CD14-positive monocyte (primary cell): ENCODE data around the gene SMIM38. TPM values are rescaled to one million over a fixed set of nuclear protein-coding genes. Genes with fewer than 3 reads are reported as not detected.

Source experiments
- DNase-seq, 3 donors: peaks; one replicate each; pipeline ENCODE4 v3.0.0-alpha.2; 2011 to 2022
- H2AFZ ChIP-seq: 2 replicates; pipeline ENCODE4 v1.6.0; 2012; ENCODE audit warnings: mild to moderate bottlenecking, low read depth, low read length, inconsistent platforms; ENCODE audit not compliant: insufficient read depth, poor library complexity, severe bottlenecking
- H3K27ac ChIP-seq, 2 donors: 1 replicate in 1 of 2; 2 replicates in 1 of 2; pipeline ENCODE4 v1.5.1; 2012 to 2013; ENCODE audit warnings: low read length in 2 of 2, control low read depth in 1 of 2, inconsistent platforms in 1 of 2, low read depth in 1 of 2, mild to moderate bottlenecking in 1 of 2
- H3K27me3 ChIP-seq, 2 donors: one replicate each; pipeline versions ENCODE4 v1.6.0 to v1.6.1; 2011 to 2013; ENCODE audit warnings: low read length in 2 of 2; ENCODE audit not compliant: control insufficient read depth in 2 of 2, insufficient read depth in 2 of 2
- H3K36me3 ChIP-seq, 2 donors: replicated peaks in 1 of 2; 1 replicate in 1 of 2; 2 replicates in 1 of 2; pipeline versions ENCODE4 v1.5.1 to v1.6.1; 2012 to 2013; ENCODE audit warnings: low read length in 2 of 2, control low read depth in 1 of 2, inconsistent platforms in 1 of 2, mild to moderate bottlenecking in 1 of 2; ENCODE audit not compliant: insufficient read depth in 2 of 2, control insufficient read depth in 1 of 2
- H3K4me1 ChIP-seq, 2 donors: 1 replicate in 1 of 2; 2 replicates in 1 of 2; pipeline versions ENCODE4 v1.5.1 to v1.6.1; 2012 to 2013; ENCODE audit warnings: low read length in 2 of 2, control low read depth in 1 of 2, inconsistent platforms in 1 of 2, mild to moderate bottlenecking in 1 of 2, moderate library complexity in 1 of 2; ENCODE audit not compliant: insufficient read depth in 2 of 2, control insufficient read depth in 1 of 2
- H3K4me2 ChIP-seq: replicated peaks from 2 replicates; pipeline ENCODE3; 2012; ENCODE audit warnings: low read length, moderate library complexity, mild to moderate bottlenecking; ENCODE audit not compliant: poor library complexity, severe bottlenecking; ENCODE audit errors: extremely low read depth
- H3K4me3 ChIP-seq, 3 experiments: fragments of 200-600 bp in 1 of 3; sonication (generic) in 1 of 3; replicated peaks in 1 of 3; 1 replicate in 2 of 3; 2 replicates in 1 of 3; pipeline ENCODE4 v1.5.1; 2011 to 2013; ENCODE audit warnings: low read length in 3 of 3, mild to moderate bottlenecking in 3 of 3, control low read depth in 2 of 3, low read depth in 2 of 3, inconsistent platforms in 1 of 3, moderate library complexity in 1 of 3
- H3K79me2 ChIP-seq: 2 replicates; pipeline ENCODE4 v1.6.0; 2012; ENCODE audit warnings: mild to moderate bottlenecking, control low read depth, inconsistent platforms, low read length, moderate library complexity; ENCODE audit not compliant: insufficient read depth
- H3K9ac ChIP-seq: 2 replicates; pipeline ENCODE4 v1.6.0; 2017; ENCODE audit warnings: low read length, mild to moderate bottlenecking; ENCODE audit not compliant: insufficient read depth, poor library complexity, severe bottlenecking
- H3K9me3 ChIP-seq, 2 donors: replicated peaks in 1 of 2; 1 replicate in 1 of 2; 2 replicates in 1 of 2; pipeline versions ENCODE4 v1.5.1 to v1.6.1; 2012 to 2013; ENCODE audit warnings: low read length in 2 of 2, control low read depth in 1 of 2; ENCODE audit not compliant: control insufficient read depth in 1 of 2, insufficient read depth in 1 of 2
- H4K20me1 ChIP-seq: 2 replicates; pipeline ENCODE4 v1.6.0; 2012; ENCODE audit warnings: mild to moderate bottlenecking, low read length, control low read depth, moderate library complexity; ENCODE audit not compliant: insufficient read depth
- H3K27ac Mint-ChIP-seq, 7 donors: one replicate each; pipeline ENCODE4 v1.8.0; 2020; ENCODE audit warnings: mild to moderate bottlenecking in 7 of 7, mixed read lengths in 7 of 7, moderate library complexity in 6 of 7, inconsistent platforms in 2 of 7
- H3K27me3 Mint-ChIP-seq, 3 donors: one replicate each; pipeline ENCODE4 v1.8.0; 2021 to 2022; ENCODE audit warnings: low read depth in 3 of 3, mild to moderate bottlenecking in 3 of 3, mixed read lengths in 3 of 3, moderate library complexity in 3 of 3, inconsistent platforms in 1 of 3
- H3K36me3 Mint-ChIP-seq, 2 donors: one replicate each; pipeline ENCODE4 v1.8.0; 2020; ENCODE audit warnings: mixed read lengths in 2 of 2, inconsistent platforms in 1 of 2, mild to moderate bottlenecking in 1 of 2
- H3K4me1 Mint-ChIP-seq: one replicate; pipeline ENCODE4 v1.8.0; 2020; ENCODE audit warnings: mild to moderate bottlenecking, mixed read lengths
- H3K4me3 Mint-ChIP-seq, 2 donors: one replicate each; pipeline ENCODE4 v1.8.0; 2020; ENCODE audit warnings: mild to moderate bottlenecking in 2 of 2, mixed read lengths in 2 of 2, moderate library complexity in 1 of 2
- H3K9me3 Mint-ChIP-seq, 7 donors: one replicate each; pipeline ENCODE4 v1.8.0; 2020 to 2022; ENCODE audit warnings: mixed read lengths in 7 of 7, mild to moderate bottlenecking in 6 of 7, moderate library complexity in 6 of 7, inconsistent platforms in 2 of 7
- WGBS: methylation state at CpG from one replicate; pipeline ENCODE4 v1.1.5; 2013; ENCODE audit warnings: missing lambda C conversion rate; ENCODE audit not compliant: insufficient coverage; 5-methylcytosine and 5-hydroxymethylcytosine counted together
- intact Hi-C, 2 donors: fragments of 100-400 bp; cut with micrococcal nuclease; formaldehyde crosslinking; loops; one replicate each; pipeline versions ENCODE4 v1.15.0 to v1.15.1; 2023
- polyA plus RNA-seq, 3 donors: library from polyadenylated mRNA; depleted of rRNA in 1 of 3; unstranded in 2 of 3; stranded (reverse) in 1 of 3; fragments of 300-500 nt in 2 of 3; fragments of >200 nt in 1 of 3; fragmentation: Illumina TruSeq in 2 of 3; gene quantifications; 1 replicate in 2 of 3; 2 replicates in 1 of 3; pipeline ENCODE4 v1.2.3, GENCODE V29; 2012 to 2021
- TF ChIP-seq, protein P1 (sequence below): fragments of 200-600 bp; IDR thresholded peaks from one replicate; pipeline ENCODE4 v1.8.0; 2022; ENCODE audit warnings: antibody characterized with exemption, mild to moderate bottlenecking

SMIM38 gene
- polyA plus RNA-seq, 3 donors, result 0.05 TPM; not detected in 2

DNA sequence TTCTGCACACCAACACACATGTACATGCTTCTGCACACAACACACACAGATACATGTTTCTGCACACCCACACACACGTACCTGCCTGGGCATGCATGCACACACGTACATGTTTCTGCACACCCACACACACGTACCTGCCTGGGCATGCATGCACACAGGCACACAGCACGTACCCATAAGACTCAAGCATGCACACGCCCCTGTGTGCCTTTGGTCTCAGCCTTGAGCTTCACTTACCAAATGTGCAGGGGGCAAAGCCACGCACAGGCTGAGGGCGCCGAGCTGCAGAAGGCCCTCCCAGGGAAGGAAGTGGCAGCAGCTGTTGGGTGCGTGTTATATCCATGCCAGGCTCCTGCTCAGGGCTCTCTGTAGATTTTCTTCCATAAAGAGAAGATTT is 34.7 kb upstream of the SMIM38 start:
- DNase-seq, result no peak
- peaks cover 0 to 10% (median 5%) of the 10 kb centered on the region in 3 donors for H3K27me3 Mint-ChIP-seq
- TF ChIP-seq, protein P1, sequence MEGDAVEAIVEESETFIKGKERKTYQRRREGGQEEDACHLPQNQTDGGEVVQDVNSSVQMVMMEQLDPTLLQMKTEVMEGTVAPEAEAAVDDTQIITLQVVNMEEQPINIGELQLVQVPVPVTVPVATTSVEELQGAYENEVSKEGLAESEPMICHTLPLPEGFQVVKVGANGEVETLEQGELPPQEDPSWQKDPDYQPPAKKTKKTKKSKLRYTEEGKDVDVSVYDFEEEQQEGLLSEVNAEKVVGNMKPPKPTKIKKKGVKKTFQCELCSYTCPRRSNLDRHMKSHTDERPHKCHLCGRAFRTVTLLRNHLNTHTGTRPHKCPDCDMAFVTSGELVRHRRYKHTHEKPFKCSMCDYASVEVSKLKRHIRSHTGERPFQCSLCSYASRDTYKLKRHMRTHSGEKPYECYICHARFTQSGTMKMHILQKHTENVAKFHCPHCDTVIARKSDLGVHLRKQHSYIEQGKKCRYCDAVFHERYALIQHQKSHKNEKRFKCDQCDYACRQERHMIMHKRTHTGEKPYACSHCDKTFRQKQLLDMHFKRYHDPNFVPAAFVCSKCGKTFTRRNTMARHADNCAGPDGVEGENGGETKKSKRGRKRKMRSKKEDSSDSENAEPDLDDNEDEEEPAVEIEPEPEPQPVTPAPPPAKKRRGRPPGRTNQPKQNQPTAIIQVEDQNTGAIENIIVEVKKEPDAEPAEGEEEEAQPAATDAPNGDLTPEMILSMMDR, result no peak
- peaks cover 5% of the 10 kb centered on the region for H3K4me1 Mint-ChIP-seq
- H3K9me3 Mint-ChIP-seq, result peaks cover 0 to 8% (median 3%) of the 10 kb centered on the region in 7 donors
- H3K4me1 ChIP-seq, result no peaks in the 10 kb centered on the region
- 54% methylated on average over 8 of the region's 9 CpGs for WGBS
- no peaks in the 10 kb centered on the region for H3K27me3 ChIP-seq
- no peak overlapping the region for H3K4me2 ChIP-seq
- no peak overlapping the region for H3K27ac ChIP-seq
- H3K9ac ChIP-seq, result no peak overlapping the region
- no peak overlapping the region for H2AFZ ChIP-seq
- no peak overlapping the region for H3K4me3 Mint-ChIP-seq
- intact Hi-C loops, result no loop called here
- no peak overlapping the region for H3K4me3 ChIP-seq
- no peaks in the 10 kb centered on the region for H3K79me2 ChIP-seq
- H3K9me3 ChIP-seq, result no peaks in the 10 kb centered on the region
- H3K36me3 Mint-ChIP-seq, result no peaks in the 10 kb centered on the region
- no peaks in the 10 kb centered on the region for H3K36me3 ChIP-seq
- no peaks in the 10 kb centered on the region for H4K20me1 ChIP-seq
- no peak overlapping the region for H3K27ac Mint-ChIP-seq

DNA sequence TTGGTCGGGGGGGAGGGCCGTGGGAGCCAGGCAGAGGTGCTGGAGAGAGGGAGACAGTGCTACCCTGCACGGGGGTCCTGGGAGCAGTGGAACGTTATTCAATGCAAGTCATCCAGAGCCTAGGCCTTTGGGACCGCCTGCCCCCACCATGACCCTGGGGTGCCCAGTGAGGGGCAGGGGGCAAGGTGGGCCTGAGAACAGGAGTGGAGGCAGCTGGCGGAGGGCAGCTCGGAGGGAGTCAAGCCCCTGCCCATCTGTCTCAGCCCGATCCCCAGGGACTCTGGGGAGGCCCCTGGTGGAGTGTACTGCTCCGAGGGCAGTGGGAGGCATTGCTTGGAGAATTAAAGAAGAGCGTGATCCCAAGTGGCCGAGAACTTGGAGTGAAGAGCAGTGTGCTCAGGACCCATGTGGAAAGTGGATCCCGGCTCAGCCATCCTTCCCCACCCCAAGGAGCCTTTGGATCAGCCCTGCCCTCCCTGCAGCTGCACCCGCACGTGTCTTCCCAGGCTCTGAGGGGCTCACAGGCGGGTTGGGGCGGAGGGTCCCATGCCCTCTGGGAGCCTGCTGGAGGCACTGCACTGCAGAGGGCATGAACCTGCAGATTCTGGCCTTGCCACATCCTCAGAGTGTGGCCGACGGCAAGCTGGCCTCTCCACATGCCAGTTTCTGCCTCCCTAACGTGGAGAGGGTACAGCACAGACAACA is 34.0 kb upstream of the SMIM38 start:
- Mint-ChIP-seq H3K27me3 (peaks cover 0 to 10% (median 5%) of the 10 kb centered on the region in 3 donors), H3K36me3 (no peaks in the 10 kb centered on the region), H3K9me3 (peaks cover 0 to 8% (median 3%) of the 10 kb centered on the region in 7 donors), H3K27ac (no peak overlapping the region), H3K4me3 (no peak overlapping the region), H3K4me1 (peaks cover 5% of the 10 kb centered on the region)
- intact Hi-C loops, result no loop called here
- Histone ChIP-seq H3K27ac (no peak overlapping the region), H4K20me1 (no peaks in the 10 kb centered on the region), H3K4me1 (no peaks in the 10 kb centered on the region), H3K4me2 (no peak overlapping the region), H3K79me2 (no peaks in the 10 kb centered on the region), H2AFZ (no peak overlapping the region), H3K4me3 (no peak overlapping the region), H3K9me3 (no peaks in the 10 kb centered on the region), H3K27me3 (no peaks in the 10 kb centered on the region), H3K9ac (no peak overlapping the region), H3K36me3 (no peaks in the 10 kb centered on the region)
- 93% methylated on average over 13 of the region's 19 CpGs for WGBS
- TF ChIP-seq, protein P1, result no peak
- DNase-seq, result no peak
